H1 (cell line): Measurements from ENCODE around the gene MT1X. TPM values are rescaled to one million over a fixed set of nuclear protein-coding genes. Genes with fewer than 3 reads are reported as not detected.

Experiments
- CTCF ChIA-PET: fragments of 300-600 bp; sonication (Branson Sonifier 250); formaldehyde crosslinking; loops from one replicate; lab custom pipeline; 2021; ENCODE audit not compliant: partially characterized antibody; lab: Charles Lee
- POLR2A ChIA-PET: fragments of 300-600 bp; sonication (Branson Sonifier 250); formaldehyde crosslinking; loops from one replicate; lab custom pipeline; 2021; ENCODE audit warnings: inconsistent platforms; ENCODE audit not compliant: partially characterized antibody; lab: Charles Lee
- DNase-seq, 2 experiments: peaks; one replicate each; pipeline versions ENCODE4 v3.0.0 to v3.0.0-alpha.2; 2010 to 2022; ENCODE audit warnings: low spot score in 2 of 2, low read depth in 1 of 2, mixed read lengths in 1 of 2
- FAIRE-seq: peaks from 2 replicates; lab custom pipeline; 2011; peaks lifted over from hg19 to GRCh38; lab: Jason Lieb, UNC
- H2AFZ ChIP-seq: 2 replicates; pipeline ENCODE4 v1.8.1; 2012; ENCODE audit warnings: low read length, inconsistent platforms
- H2AK5ac ChIP-seq: 2 replicates; pipeline ENCODE4 v1.6.1; 2013; ENCODE audit warnings: low read depth, low read length
- H2BK120ac ChIP-seq: replicated peaks from 2 replicates; pipeline ENCODE3; 2013; ENCODE audit warnings: low read depth, low read length, inconsistent platforms
- H2BK12ac ChIP-seq: 2 replicates; pipeline ENCODE4 v1.6.1; 2013; ENCODE audit warnings: low read depth, low read length
- H2BK15ac ChIP-seq: 2 replicates; pipeline ENCODE4 v1.6.1; 2013; ENCODE audit warnings: low read length
- H2BK20ac ChIP-seq: 2 replicates; pipeline ENCODE4 v1.6.1; 2013; ENCODE audit warnings: low read length
- H2BK5ac ChIP-seq: 2 replicates; pipeline ENCODE4 v1.6.1; 2013; ENCODE audit warnings: low read depth, low read length
- H3K14ac ChIP-seq: 2 replicates; pipeline ENCODE4 v1.6.1; 2013; ENCODE audit warnings: inconsistent platforms; ENCODE audit not compliant: insufficient read length
- H3K18ac ChIP-seq: 2 replicates; pipeline ENCODE4 v1.6.1; 2013; ENCODE audit warnings: low read length; ENCODE audit errors: extremely low read depth
- H3K23ac ChIP-seq: 2 replicates; pipeline ENCODE4 v1.6.1; 2013; ENCODE audit warnings: inconsistent platforms; ENCODE audit not compliant: insufficient read length
- H3K23me2 ChIP-seq: 2 replicates; pipeline ENCODE4 v1.6.1; 2013; ENCODE audit warnings: low read depth, low read length
- H3K27ac ChIP-seq: 2 replicates; pipeline ENCODE4 v1.6.1; 2011; ENCODE audit warnings: low read depth, low read length, inconsistent platforms
- H3K27me3 ChIP-seq, 4 experiments: replicated peaks in 1 of 4; 1 replicate in 1 of 4; 2 replicates in 3 of 4; pipeline versions ENCODE4 v1.6.1 to v1.8.1; 2011 to 2013; ENCODE audit warnings: low read length in 3 of 4, mild to moderate bottlenecking in 3 of 4, inconsistent platforms in 2 of 4, mixed read lengths in 2 of 4, moderate library complexity in 1 of 4; ENCODE audit not compliant: control insufficient read depth in 3 of 4, insufficient read depth in 3 of 4; ENCODE audit errors: extremely low read depth in 1 of 4
- H3K36me3 ChIP-seq, 4 experiments: 2 replicates each; pipeline versions ENCODE4 v1.6.1 to v1.8.1; 2011 to 2013; ENCODE audit warnings: mild to moderate bottlenecking in 4 of 4, low read length in 3 of 4, moderate library complexity in 2 of 4, control low read depth in 1 of 4, inconsistent platforms in 1 of 4; ENCODE audit not compliant: insufficient read depth in 4 of 4, control insufficient read depth in 2 of 4
- H3K4ac ChIP-seq: replicated peaks from 2 replicates; pipeline ENCODE3; 2013; ENCODE audit warnings: low read length, low read depth, mixed read lengths, inconsistent platforms; ENCODE audit not compliant: insufficient read length
- H3K4me1 ChIP-seq, 4 experiments: replicated peaks in 1 of 4; 1 replicate in 1 of 4; 2 replicates in 3 of 4; pipeline versions ENCODE4 v1.6.1 to v1.8.1; 2011 to 2013; ENCODE audit warnings: low read length in 3 of 4, inconsistent platforms in 2 of 4, mixed read lengths in 1 of 4; ENCODE audit not compliant: insufficient read depth in 4 of 4, control insufficient read depth in 3 of 4
- H3K4me2 ChIP-seq, 2 experiments: 2 replicates each; pipeline versions ENCODE4 v1.6.1 to v1.8.1; 2011 to 2013; ENCODE audit warnings: low read depth in 2 of 2, low read length in 2 of 2, control low read depth in 1 of 2, inconsistent platforms in 1 of 2, mild to moderate bottlenecking in 1 of 2; ENCODE audit not compliant: insufficient read depth in 1 of 2
- H3K4me3 ChIP-seq, 4 experiments: fragments of 200-600, 300-600 bp in 1 of 4; sonication (generic), shearing (Covaris generic), sonication (Bioruptor Twin) in 1 of 4; 2 replicates each; pipeline versions ENCODE4 v1.5.1 to v1.8.1; 2011 to 2016; ENCODE audit warnings: low read length in 4 of 4, low read depth in 3 of 4, control low read depth in 2 of 4, inconsistent platforms in 2 of 4, mild to moderate bottlenecking in 2 of 4, mixed read lengths in 1 of 4, moderate library complexity in 1 of 4; ENCODE audit not compliant: insufficient read depth in 2 of 4; ENCODE audit errors: extremely low read depth in 1 of 4
- H3K56ac ChIP-seq: replicated peaks from 2 replicates; pipeline ENCODE3; 2013; ENCODE audit warnings: low read depth, mild to moderate bottlenecking, mixed read lengths, low read length, inconsistent platforms; ENCODE audit not compliant: insufficient read length
- H3K79me1 ChIP-seq: 2 replicates; pipeline ENCODE4 v1.6.1; 2013; ENCODE audit warnings: low read depth, low read length, control low read depth
- H3K79me2 ChIP-seq, 2 experiments: 2 replicates each; pipeline versions ENCODE4 v1.6.1 to v1.8.1; 2012 to 2013; ENCODE audit warnings: low read length in 2 of 2, mild to moderate bottlenecking in 2 of 2, inconsistent platforms in 1 of 2; ENCODE audit not compliant: insufficient read depth in 2 of 2, control insufficient read depth in 1 of 2
- H3K9ac ChIP-seq, 4 experiments: replicated peaks in 1 of 4; 1 replicate in 1 of 4; 2 replicates in 3 of 4; pipeline versions ENCODE4 v1.6.1 to v1.8.1; 2011 to 2013; ENCODE audit warnings: low read depth in 3 of 4, low read length in 3 of 4, control low read depth in 2 of 4, mild to moderate bottlenecking in 2 of 4, moderate library complexity in 2 of 4, inconsistent platforms in 1 of 4; ENCODE audit errors: extremely low read depth in 1 of 4
- H3K9me3 ChIP-seq, 2 experiments: 2 replicates each; pipeline versions ENCODE4 v1.6.1 to v1.8.1; 2012 to 2013; ENCODE audit warnings: mild to moderate bottlenecking in 2 of 2, moderate library complexity in 2 of 2, control low read depth in 1 of 2, inconsistent platforms in 1 of 2, low read depth in 1 of 2, low read length in 1 of 2, mixed read lengths in 1 of 2; ENCODE audit not compliant: insufficient read depth in 2 of 2
- H4K20me1 ChIP-seq, 2 experiments: replicated peaks in 1 of 2; 2 replicates each; pipeline versions ENCODE3 to v1.8.1; 2011 to 2013; ENCODE audit warnings: inconsistent platforms in 2 of 2, low read length in 2 of 2, mild to moderate bottlenecking in 1 of 2; ENCODE audit not compliant: insufficient read depth in 2 of 2, control insufficient read depth in 1 of 2
- H4K5ac ChIP-seq: 2 replicates; pipeline ENCODE4 v1.6.1; 2013; ENCODE audit warnings: low read length, low read depth, mixed read lengths, inconsistent platforms; ENCODE audit not compliant: insufficient read length
- H4K8ac ChIP-seq: 2 replicates; pipeline ENCODE4 v1.8.0; 2013; ENCODE audit warnings: mild to moderate bottlenecking, moderate library complexity, low read length, inconsistent platforms; ENCODE audit not compliant: insufficient read depth; ENCODE audit errors: extremely low read depth
- H4K91ac ChIP-seq: replicated peaks from 2 replicates; pipeline ENCODE3; 2013; ENCODE audit warnings: low read length, mixed read lengths, inconsistent platforms; ENCODE audit not compliant: insufficient read length
- WGBS, 2 experiments: shearing (Covaris generic) in 1 of 2; methylation state at CpG; one replicate each; pipeline versions ENCODE4 v1.1.6 to v1.1.7; 2013 to 2015; ENCODE audit warnings: low lambda C conversion rate in 2 of 2, mixed read lengths in 2 of 2, inconsistent platforms in 1 of 2, low coverage in 1 of 2, missing lambda C conversion rate in 1 of 2; ENCODE audit not compliant: insufficient replicate concordance in 2 of 2, insufficient coverage in 1 of 2, insufficient read length in 1 of 2; ENCODE audit errors: extremely low coverage in 1 of 2, missing lambda C conversion rate in 1 of 2; 5-methylcytosine and 5-hydroxymethylcytosine counted together
- polyA plus RNA-seq, 7 experiments: library from polyadenylated mRNA; depleted of rRNA in 3 of 7; stranded (reverse) in 5 of 7; unstranded in 2 of 7; fragments of >200 nt in 5 of 7; fragments of 200-250 nt in 2 of 7; gene quantifications; 1 replicate in 5 of 7; 2 replicates in 1 of 7; 4 replicates in 1 of 7; pipeline versions ENCODE4 v1.2.1 to v1.2.3, GENCODE V29; 2011 to 2013; ENCODE audit warnings: missing spikeins in 2 of 7, mixed read lengths in 2 of 7
- total RNA-seq: library from RNA; stranded (reverse); fragmentation: NEBNext Ultra II Directional; extraction: Animal tissue kit (Norgen Biotek cat#: 25700); gene quantifications from 2 replicates; pipeline ENCODE4 v1.2.1, GENCODE V29; 2021

Gene MT1X
- total and polyA plus RNA-seq, 2 of the 8 experiments (the other 6 are each of a cell fraction or from before 2014, with no cell fraction given) = 52.4 to 1,060 TPM

GRCh38 chr16:56702836-56703235 is 20.6 kb downstream of the MT1X start:
- H2BK12ac ChIP-seq = no peak overlapping the region
- no peak overlapping the region for H3K56ac ChIP-seq
- no peaks in the 10 kb centered on the region; a peak in 2 of 7 replicates for H3K27me3 ChIP-seq
- H3K9me3 ChIP-seq = no peaks in the 10 kb centered on the region
- ChIA-PET POLR2A (interaction anchor here (1.0 to 3.3 kb wide), 3 partner anchors 28 to 85 kb away, joined by 3 to 24 read pairs (median 5); partner anchors contain the start of gene MT1E), CTCF (interaction anchor here (0.8 to 4.8 kb wide), 26 partner anchors 10 to 221 kb away, joined by 3 to 85 read pairs (median 8); partner anchors contain the start of genes MT1B, MT1E, MT1G and MT1H)
- H2BK120ac ChIP-seq = no peak overlapping the region
- H2BK15ac ChIP-seq = no peak overlapping the region
- no peak overlapping the region for H3K23ac ChIP-seq
- no peak overlapping the region for H3K4ac ChIP-seq
- H3K14ac ChIP-seq = no peak overlapping the region
- no peak overlapping the region for H2AK5ac ChIP-seq
- no peak overlapping the region for H4K8ac ChIP-seq
- peaks cover 0 to 2% (median 0%) of the 10 kb centered on the region in 4 experiments; a peak in 1 of 7 replicates for H3K4me1 ChIP-seq
- H3K79me1 ChIP-seq = no peaks in the 10 kb centered on the region
- no peak overlapping the region for H2BK20ac ChIP-seq
- no peaks in the 10 kb centered on the region for H3K36me3 ChIP-seq
- H4K91ac ChIP-seq = no peak overlapping the region
- no peak overlapping the region for H4K5ac ChIP-seq
- no peak for DNase-seq
- H2BK5ac ChIP-seq = no peak overlapping the region
- H3K9ac ChIP-seq = no peak overlapping the region
- no peak overlapping the region for H3K18ac ChIP-seq
- H3K27ac ChIP-seq = no peak overlapping the region
- H3K4me3 ChIP-seq = no peak overlapping the region
- FAIRE-seq = no peak
- 86% methylated on average over 5 of the region's 5 CpGs; no CpG with 5 or more reads in 1 of the 2 experiments for WGBS, 2 experiments
- no peak overlapping the region for H2AFZ ChIP-seq
- H3K23me2 ChIP-seq = no peaks in the 10 kb centered on the region
- H3K79me2 ChIP-seq = no peaks in the 10 kb centered on the region
- no peak overlapping the region for H3K4me2 ChIP-seq
- H4K20me1 ChIP-seq = no peaks in the 10 kb centered on the region
